Measurements from ENCODE around the gene ANKMY1. TPM values are rescaled to one million over a fixed set of nuclear protein-coding genes. Genes with fewer than 3 reads are reported as not detected.

Gene ANKMY1
- total RNA-seq, 1 experiment from 2014 or later, result 30.8 TPM

DNA sequence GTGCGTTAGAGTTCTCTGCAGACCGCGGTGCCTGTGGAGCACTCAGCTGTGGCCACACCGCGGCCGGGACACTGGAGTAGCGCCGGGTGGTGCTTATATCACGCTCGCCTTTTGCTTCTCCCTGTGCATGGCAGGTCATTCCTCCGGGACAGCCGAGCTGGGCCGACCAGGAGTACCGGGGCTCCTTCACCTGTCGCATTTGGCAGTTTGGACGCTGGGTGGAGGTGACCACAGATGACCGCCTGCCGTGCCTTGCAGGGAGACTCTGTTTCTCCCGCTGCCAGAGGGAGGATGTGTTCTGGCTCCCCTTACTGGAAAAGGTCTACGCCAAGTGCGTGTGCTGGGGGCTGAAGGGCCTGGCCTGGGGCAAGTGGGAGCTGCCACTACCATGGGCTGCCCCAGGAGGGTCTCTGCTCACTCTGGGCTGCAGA, 32.9 kb upstream of the ANKMY1 start:
- peaks cover 29% of the 10 kb centered on the region; the same call in 1 of the 2 replicates for H4K20me1 ChIP-seq (ENCODE audit: insufficient read depth, low read depth, low read length)
- no peaks in the 10 kb centered on the region for H3K36me3 ChIP-seq (ENCODE audit: insufficient read depth, low read length)
- peaks cover 63% of the 10 kb centered on the region for H3K79me2 ChIP-seq (ENCODE audit: low read length)

DNA sequence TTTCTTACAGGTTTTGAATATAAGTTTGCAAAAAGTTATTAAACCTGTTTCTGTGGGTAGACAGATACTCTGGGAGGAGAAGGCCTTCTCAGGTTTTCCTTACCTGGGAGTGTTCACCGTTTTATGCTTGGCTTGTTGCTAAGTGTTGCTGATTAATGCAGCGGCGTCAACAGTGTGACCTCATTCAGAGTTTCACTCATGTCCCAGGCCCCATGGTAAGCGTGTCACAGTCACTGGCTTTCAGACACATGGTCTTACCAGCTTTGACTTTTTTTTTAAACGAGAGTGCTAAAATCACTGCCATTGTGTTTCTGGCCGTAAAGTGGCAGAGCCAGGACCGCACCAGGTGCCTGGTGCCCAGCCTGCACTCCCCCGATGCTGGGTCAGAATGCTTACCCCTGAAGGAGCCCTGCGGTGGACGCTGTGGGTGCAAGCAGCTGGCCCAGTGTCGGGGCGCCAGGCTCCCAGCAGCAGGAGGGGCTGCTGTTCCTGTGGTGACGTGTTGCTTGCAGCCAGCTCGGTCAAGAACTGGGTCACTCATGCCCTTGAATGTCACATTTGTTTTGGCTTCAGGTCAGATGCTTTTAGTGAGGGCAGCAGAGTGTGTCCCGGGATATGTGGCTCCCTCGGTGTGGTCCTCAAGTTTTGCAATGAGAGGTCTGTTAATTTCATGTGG, 32.2 kb upstream of the ANKMY1 start:
- H3K9ac ChIP-seq (ENCODE audit: low read length), result no peak overlapping the region
- no peak overlapping the region for H3K27ac ChIP-seq (ENCODE audit: low read length)
- H3K4me2 ChIP-seq (ENCODE audit: low read depth, low read length, poor library complexity, severe bottlenecking), result no peak overlapping the region
- H3K9me3 ChIP-seq (ENCODE audit: low read length), result no peaks in the 10 kb centered on the region
- no peak overlapping the region for H3K4me3 ChIP-seq (ENCODE audit: low read length)
- H2AFZ ChIP-seq (ENCODE audit: low read length), result no peak overlapping the region
- no peaks in the 10 kb centered on the region for H3K9me2 ChIP-seq (replicated peaks; ENCODE audit: insufficient read depth, low read length)
- H4K20me1 ChIP-seq (ENCODE audit: insufficient read depth, low read depth, low read length), result peaks cover 29% of the 10 kb centered on the region; the same call in 1 of the 2 replicates
- no peaks in the 10 kb centered on the region for H3K27me3 ChIP-seq (ENCODE audit: low read length)
- H3K79me2 ChIP-seq (ENCODE audit: low read length), result peaks cover 62% of the 10 kb centered on the region
- peaks cover 23% of the 10 kb centered on the region for H3K4me1 ChIP-seq (ENCODE audit: low read length)
- no peak for DNase-seq
- no peaks in the 10 kb centered on the region for H3K36me3 ChIP-seq (ENCODE audit: insufficient read depth, low read length)

More for the DNA sequence above, 32.9 kb upstream of the ANKMY1 start:
- no peaks in the 10 kb centered on the region for H3K27me3 ChIP-seq (ENCODE audit: low read length)
- H3K9me3 ChIP-seq (ENCODE audit: low read length), result no peaks in the 10 kb centered on the region
- no peak overlapping the region for H3K27ac ChIP-seq (ENCODE audit: low read length)
- H3K9me2 ChIP-seq (replicated peaks; ENCODE audit: insufficient read depth, low read length), result no peaks in the 10 kb centered on the region
- H2AFZ ChIP-seq (ENCODE audit: low read length), result no peak overlapping the region
- H3K4me2 ChIP-seq (ENCODE audit: low read depth, low read length, poor library complexity, severe bottlenecking), result no peak overlapping the region
- H3K4me3 ChIP-seq (ENCODE audit: low read length), result no peak overlapping the region
- no peak for DNase-seq
- no peak overlapping the region for H3K9ac ChIP-seq (ENCODE audit: low read length)
- peaks cover 17% of the 10 kb centered on the region for H3K4me1 ChIP-seq (ENCODE audit: low read length)

DNA sequence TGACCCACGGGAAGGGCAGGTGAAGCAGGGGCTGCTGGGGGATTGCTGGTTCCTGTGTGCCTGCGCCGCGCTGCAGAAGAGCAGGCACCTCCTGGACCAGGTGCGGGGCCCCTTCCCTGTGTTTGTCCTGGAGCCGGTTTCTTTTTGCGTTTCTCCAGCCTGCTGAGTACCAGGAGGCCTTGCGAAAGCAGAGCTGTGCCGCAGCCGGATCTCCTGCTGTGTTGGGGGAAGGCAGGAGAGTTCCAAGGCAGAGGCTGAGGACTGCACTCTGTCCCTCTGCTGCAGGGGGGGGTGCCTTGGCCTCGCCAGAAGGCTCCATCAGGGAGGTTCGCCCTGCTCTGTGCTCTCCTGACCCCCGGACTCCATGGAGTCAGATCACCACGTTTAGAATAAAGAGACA, 31.6 kb upstream of the ANKMY1 start:
- Histone ChIP-seq H3K27ac (ENCODE audit: low read length) (no peak overlapping the region), H2AFZ (ENCODE audit: low read length) (no peak overlapping the region), H3K36me3 (ENCODE audit: insufficient read depth, low read length) (no peaks in the 10 kb centered on the region), H3K9me3 (ENCODE audit: low read length) (no peaks in the 10 kb centered on the region), H4K20me1 (ENCODE audit: insufficient read depth, low read depth, low read length) (peaks cover 29% of the 10 kb centered on the region; the same call in 1 of the 2 replicates), H3K9me2 (replicated peaks; ENCODE audit: insufficient read depth, low read length) (no peaks in the 10 kb centered on the region), H3K9ac (ENCODE audit: low read length) (no peak overlapping the region), H3K79me2 (ENCODE audit: low read length) (peaks cover 62% of the 10 kb centered on the region), H3K4me1 (ENCODE audit: low read length) (peaks cover 29% of the 10 kb centered on the region), H3K4me3 (ENCODE audit: low read length) (no peak overlapping the region), H3K27me3 (ENCODE audit: low read length) (no peaks in the 10 kb centered on the region), H3K4me2 (ENCODE audit: low read depth, low read length, poor library complexity, severe bottlenecking) (no peak overlapping the region)
- no peak for DNase-seq

DNA sequence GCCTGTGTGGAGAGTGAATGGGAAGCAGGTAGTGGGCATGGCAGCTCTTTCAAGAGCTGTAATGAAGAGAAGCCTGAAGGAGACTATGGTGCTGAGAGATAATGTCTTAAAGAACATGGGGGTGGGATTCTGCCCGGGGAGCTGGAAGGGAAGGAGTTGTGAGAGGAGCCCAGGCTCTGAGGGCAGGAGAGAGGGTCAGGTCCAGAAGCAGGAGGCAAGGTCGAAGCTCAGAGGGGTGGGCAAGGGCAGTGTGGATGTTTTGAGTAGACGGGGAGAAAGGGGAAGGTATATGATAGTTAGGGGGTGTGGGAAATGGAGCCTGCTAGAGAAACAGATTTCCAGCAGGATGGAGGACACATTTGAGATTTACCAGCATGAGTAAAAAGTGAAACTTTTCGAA, 30.9 kb upstream of the ANKMY1 start:
- Histone ChIP-seq H3K79me2 (ENCODE audit: low read length) (peaks cover 69% of the 10 kb centered on the region), H3K36me3 (ENCODE audit: insufficient read depth, low read length) (no peaks in the 10 kb centered on the region), H3K27ac (ENCODE audit: low read length) (no peak overlapping the region), H3K27me3 (ENCODE audit: low read length) (no peaks in the 10 kb centered on the region), H3K4me3 (ENCODE audit: low read length) (peak overlapping the region; percentile 83; the same call in 1 of the 2 replicates), H3K9ac (ENCODE audit: low read length) (peak overlapping the region; percentile 93), H2AFZ (ENCODE audit: low read length) (no peak overlapping the region), H3K9me3 (ENCODE audit: low read length) (no peaks in the 10 kb centered on the region), H3K9me2 (replicated peaks; ENCODE audit: insufficient read depth, low read length) (no peaks in the 10 kb centered on the region), H4K20me1 (ENCODE audit: insufficient read depth, low read depth, low read length) (peaks cover 28% of the 10 kb centered on the region; the same call in 1 of the 2 replicates), H3K4me1 (ENCODE audit: low read length) (peaks cover 36% of the 10 kb centered on the region), H3K4me2 (ENCODE audit: low read depth, low read length, poor library complexity, severe bottlenecking) (peak overlapping the region; percentile 86)
- no peak for DNase-seq

DNA sequence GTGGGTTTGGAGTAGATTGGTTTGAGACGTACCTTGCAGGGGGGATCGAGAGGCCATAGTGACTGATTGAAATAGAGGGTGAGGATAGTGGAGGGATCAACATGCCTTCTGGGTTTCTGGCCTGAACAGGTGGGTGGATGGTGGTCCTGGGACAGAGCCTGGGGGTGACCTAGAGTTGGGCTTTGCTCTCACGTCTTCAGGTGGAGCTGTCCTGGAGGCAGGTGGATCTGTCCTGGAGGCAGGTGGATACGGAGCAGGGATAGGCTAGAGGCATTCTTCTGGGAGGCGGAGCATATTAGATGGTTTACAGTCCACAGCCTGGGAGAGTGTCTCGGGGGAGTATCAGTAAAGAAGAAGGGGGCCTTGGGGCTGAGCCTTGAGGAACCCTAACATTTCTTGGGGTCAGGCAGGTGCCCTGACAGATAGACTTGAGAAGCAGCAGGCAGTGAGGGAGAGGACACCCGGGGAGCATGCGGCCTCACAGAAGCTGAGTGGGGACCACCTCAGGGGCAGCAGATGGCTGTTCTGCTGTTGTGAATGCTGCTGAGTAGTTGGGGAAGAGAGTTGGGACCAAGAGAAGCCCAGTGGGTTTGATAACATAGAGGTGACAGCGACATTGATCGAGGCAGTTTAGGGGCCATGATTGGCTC, 30.3 kb upstream of the ANKMY1 start:
- Histone ChIP-seq H3K9me2 (replicated peaks; ENCODE audit: insufficient read depth, low read length) (no peaks in the 10 kb centered on the region), H3K9ac (ENCODE audit: low read length) (peak overlapping the region; percentile 93), H4K20me1 (ENCODE audit: insufficient read depth, low read depth, low read length) (peaks cover 23% of the 10 kb centered on the region; the same call in 1 of the 2 replicates), H2AFZ (ENCODE audit: low read length) (no peak overlapping the region), H3K4me3 (ENCODE audit: low read length) (peak overlapping the region; percentile 83), H3K36me3 (ENCODE audit: insufficient read depth, low read length) (no peaks in the 10 kb centered on the region), H3K9me3 (ENCODE audit: low read length) (no peaks in the 10 kb centered on the region), H3K27me3 (ENCODE audit: low read length) (no peaks in the 10 kb centered on the region), H3K79me2 (ENCODE audit: low read length) (peaks cover 74% of the 10 kb centered on the region), H3K27ac (ENCODE audit: low read length) (no peak overlapping the region), H3K4me1 (ENCODE audit: low read length) (peaks cover 41% of the 10 kb centered on the region), H3K4me2 (ENCODE audit: low read depth, low read length, poor library complexity, severe bottlenecking) (peak overlapping the region; percentile 86)
- DNase-seq, result no peak

DNA sequence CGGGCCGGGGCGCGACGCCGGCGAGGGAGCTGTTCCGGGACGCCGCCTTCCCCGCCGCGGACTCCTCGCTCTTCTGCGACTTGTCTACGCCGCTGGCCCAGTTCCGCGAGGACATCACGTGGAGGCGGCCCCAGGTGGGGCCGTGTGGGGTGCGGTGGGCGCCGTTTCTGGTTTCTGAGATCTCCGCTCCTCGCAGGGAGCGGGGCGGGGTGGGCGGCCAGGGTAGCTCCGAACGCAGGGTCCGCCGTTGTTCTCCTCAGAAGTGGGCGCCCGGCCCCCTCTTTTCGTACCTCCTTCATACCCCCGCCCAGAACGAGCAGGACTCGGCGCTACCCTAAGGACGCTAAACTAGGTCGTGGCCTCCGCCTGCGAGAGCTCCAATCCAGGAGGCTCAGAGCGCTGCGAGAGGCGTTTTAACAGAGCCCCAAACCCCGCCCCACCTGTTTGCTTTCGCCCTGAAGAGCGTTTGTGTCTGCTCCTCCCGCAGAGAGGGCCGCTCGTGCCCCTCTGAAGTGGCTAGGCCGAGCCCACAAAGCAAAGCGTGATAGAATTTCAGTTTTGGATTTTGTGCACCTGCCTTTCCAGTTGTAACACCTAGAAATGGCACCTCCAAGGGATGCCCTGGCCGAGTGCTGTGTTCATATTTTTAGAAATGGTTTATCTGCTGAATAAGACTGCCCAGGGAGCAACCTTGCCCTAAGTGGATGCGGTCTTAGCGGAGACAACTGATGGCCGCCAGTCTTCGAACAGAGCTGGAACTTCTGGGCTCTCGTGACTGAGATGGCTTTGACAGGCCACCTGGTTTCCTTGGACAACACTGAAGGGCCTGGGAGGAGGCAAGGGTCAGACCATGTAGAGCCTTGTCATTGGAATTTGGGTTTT, 29.4 kb upstream of the ANKMY1 start:
- Histone ChIP-seq H3K4me1 (ENCODE audit: low read length) (peaks cover 51% of the 10 kb centered on the region), H3K9me2 (replicated peaks; ENCODE audit: insufficient read depth, low read length) (no peaks in the 10 kb centered on the region), H3K4me2 (ENCODE audit: low read depth, low read length, poor library complexity, severe bottlenecking) (peak overlapping the region; percentile 86), H3K9me3 (ENCODE audit: low read length) (no peaks in the 10 kb centered on the region), H3K36me3 (ENCODE audit: insufficient read depth, low read length) (no peaks in the 10 kb centered on the region; the same call in 1 of the 2 replicates), H3K27ac (ENCODE audit: low read length) (peak overlapping the region; percentile 42), H3K27me3 (ENCODE audit: low read length) (no peaks in the 10 kb centered on the region), H3K79me2 (ENCODE audit: low read length) (peaks cover 82% of the 10 kb centered on the region), H4K20me1 (ENCODE audit: insufficient read depth, low read depth, low read length) (peaks cover 21% of the 10 kb centered on the region; the same call in 1 of the 2 replicates), H3K4me3 (ENCODE audit: low read length) (peak overlapping the region; percentile 83), H3K9ac (ENCODE audit: low read length) (peak overlapping the region; percentile 93), H2AFZ (ENCODE audit: low read length) (0 out of 2 replicates have a peak overlapping the region, but pooled peaks have one; percentile 25)
- peak; percentile 87 for DNase-seq

DNA sequence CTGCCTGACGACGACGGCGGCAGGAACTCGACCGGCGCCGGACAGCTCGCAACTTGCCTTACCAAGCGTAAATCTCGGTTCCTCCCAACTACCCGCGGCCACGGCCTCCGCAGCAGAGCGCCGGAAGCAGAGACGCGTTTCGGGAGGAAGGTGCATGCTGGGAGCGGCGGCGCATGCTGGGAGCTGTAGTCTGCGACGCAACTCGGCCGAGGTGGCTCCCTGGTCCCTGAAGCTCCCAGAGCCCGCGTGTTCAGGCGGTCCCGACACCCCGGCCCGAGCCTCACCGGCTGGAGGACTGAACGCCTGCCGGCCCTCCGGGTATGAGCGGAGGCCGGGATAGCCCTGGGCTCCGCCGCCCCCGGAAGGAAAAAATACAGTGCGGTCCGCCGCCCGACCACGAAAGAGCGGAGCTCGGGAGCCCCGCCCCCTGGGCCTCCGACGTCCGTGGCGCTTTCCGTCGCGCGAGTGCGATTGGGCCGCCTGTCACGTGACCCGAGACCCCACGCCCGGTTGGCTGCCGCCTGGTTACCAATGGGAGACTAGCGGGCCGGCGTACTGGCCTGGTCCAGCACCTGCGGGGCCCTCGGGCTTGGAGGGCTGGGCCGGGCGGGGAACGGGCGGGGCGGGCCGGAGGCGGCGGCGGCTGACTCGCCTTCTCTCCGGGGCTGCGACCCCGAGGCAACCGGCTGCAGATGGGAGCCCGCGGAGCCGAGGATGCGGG, 28.6 kb upstream of the ANKMY1 start, which contains the start of gene CAPN10:
CAPN10 (plus strand) TSS at position 537 of the 721 bp plus-strand sequence; CDS start at position 715, 178 bp downstream.
- Histone ChIP-seq H3K4me3 (ENCODE audit: low read length) (peak within 1 kb of the TSS; percentile 83), H3K27me3 (ENCODE audit: low read length) (no peaks in the 10 kb centered on the region), H3K27ac (ENCODE audit: low read length) (peak within 1 kb of the TSS; percentile 98), H3K4me2 (ENCODE audit: low read depth, low read length, poor library complexity, severe bottlenecking) (peak within 1 kb of the TSS; percentile 86), H4K20me1 (ENCODE audit: insufficient read depth, low read depth, low read length) (peaks cover 21% of the 10 kb centered on the region; the same call in 1 of the 2 replicates), H3K36me3 (ENCODE audit: insufficient read depth, low read length) (no peaks in the 10 kb centered on the region; the same call in 1 of the 2 replicates), H3K9me3 (ENCODE audit: low read length) (no peaks in the 10 kb centered on the region), H3K79me2 (ENCODE audit: low read length) (peaks cover 82% of the 10 kb centered on the region), H3K4me1 (ENCODE audit: low read length) (peaks cover 59% of the 10 kb centered on the region), H3K9ac (ENCODE audit: low read length) (peak within 1 kb of the TSS; percentile 93), H2AFZ (ENCODE audit: low read length) (peak within 1 kb of the TSS; percentile 92; the same call in 1 of the 2 replicates), H3K9me2 (replicated peaks; ENCODE audit: insufficient read depth, low read length) (no peaks in the 10 kb centered on the region)
- DNase-seq, result peak; percentile 98

All from Karpas-422 (cell line).